ENCODE measurements around the gene TRAF1.

TRAF1 gene

GRCh38 chr9:120950421-120951388 lies 24.1 kb upstream of the TRAF1 start:
- no peak for ATAC-seq (replicated peaks; ENCODE audit: extremely low read depth, poor library complexity, severe bottlenecking)
- no peak for DNase-seq (ENCODE audit: low spot score in 2 of 2)
- Mint-ChIP-seq H3K36me3 (ENCODE audit: insufficient read depth) (no peaks in the 10 kb centered on the region), H3K27me3 (no peaks in the 10 kb centered on the region), H3K4me1 (no peaks in the 10 kb centered on the region), H3K4me3 (no peak overlapping the region), H3K27ac (ENCODE audit: low read depth) (no peak overlapping the region), H3K9me3 (no peaks in the 10 kb centered on the region)

- no peaks in the 10 kb centered on the region for H3K27me3 Mint-ChIP-seq
- no peak overlapping the region for H3K4me3 Mint-ChIP-seq
- no peaks in the 10 kb centered on the region for H3K9me3 Mint-ChIP-seq
- ATAC-seq (replicated peaks; ENCODE audit: extremely low read depth, poor library complexity, severe bottlenecking) = no peak
- H3K36me3 Mint-ChIP-seq (ENCODE audit: insufficient read depth) = no peaks in the 10 kb centered on the region
- no peak overlapping the region for H3K27ac Mint-ChIP-seq (ENCODE audit: low read depth)
- no peak for DNase-seq (ENCODE audit: low spot score in 2 of 2)
- H3K4me1 Mint-ChIP-seq = no peaks in the 10 kb centered on the region
Measured at GRCh38 chr9:120949290-120949689, 22.7 kb upstream of the TRAF1 start.

- Mint-ChIP-seq H3K9me3 (no peaks in the 10 kb centered on the region), H3K27me3 (no peaks in the 10 kb centered on the region), H3K36me3 (ENCODE audit: insufficient read depth) (no peaks in the 10 kb centered on the region), H3K4me3 (no peak overlapping the region), H3K4me1 (no peaks in the 10 kb centered on the region), H3K27ac (ENCODE audit: low read depth) (no peak overlapping the region)
- no peak for ATAC-seq (replicated peaks; ENCODE audit: extremely low read depth, poor library complexity, severe bottlenecking)
- DNase-seq (ENCODE audit: low spot score in 2 of 2) = no peak
Measured at GRCh38 chr9:120948824-120949223, 22.2 kb upstream of the TRAF1 start.

GRCh38 chr9:120947222-120947621 lies 20.6 kb upstream of the TRAF1 start:
- DNase-seq (ENCODE audit: low spot score in 2 of 2) (no peak), ATAC-seq (replicated peaks; ENCODE audit: extremely low read depth, poor library complexity, severe bottlenecking) (no peak)
- Mint-ChIP-seq H3K27me3 (no peaks in the 10 kb centered on the region), H3K4me1 (no peaks in the 10 kb centered on the region), H3K36me3 (ENCODE audit: insufficient read depth) (no peaks in the 10 kb centered on the region), H3K9me3 (no peaks in the 10 kb centered on the region), H3K4me3 (no peak overlapping the region), H3K27ac (ENCODE audit: low read depth) (no peak overlapping the region)

- DNase-seq (ENCODE audit: low spot score in 2 of 2) = no peak
- H3K36me3 Mint-ChIP-seq (ENCODE audit: insufficient read depth) = no peaks in the 10 kb centered on the region
- no peaks in the 10 kb centered on the region for H3K4me1 Mint-ChIP-seq
- H3K27ac Mint-ChIP-seq (ENCODE audit: low read depth) = no peak overlapping the region
- no peak for ATAC-seq (replicated peaks; ENCODE audit: extremely low read depth, poor library complexity, severe bottlenecking)
- no peaks in the 10 kb centered on the region for H3K27me3 Mint-ChIP-seq
- no peaks in the 10 kb centered on the region for H3K9me3 Mint-ChIP-seq
- no peak overlapping the region for H3K4me3 Mint-ChIP-seq
Measured at GRCh38 chr9:120946259-120946658, 19.7 kb upstream of the TRAF1 start.

GRCh38 chr9:120944948-120945347 lies 18.4 kb upstream of the TRAF1 start:
- ATAC-seq (replicated peaks; ENCODE audit: extremely low read depth, poor library complexity, severe bottlenecking) (no peak), DNase-seq (ENCODE audit: low spot score in 2 of 2) (no peak)
- no peaks in the 10 kb centered on the region for H3K27me3 Mint-ChIP-seq
- no peaks in the 10 kb centered on the region for H3K9me3 Mint-ChIP-seq
- H3K4me1 Mint-ChIP-seq = no peaks in the 10 kb centered on the region
- H3K27ac Mint-ChIP-seq (ENCODE audit: low read depth) = no peak overlapping the region
- H3K4me3 Mint-ChIP-seq = no peak overlapping the region
- no peaks in the 10 kb centered on the region for H3K36me3 Mint-ChIP-seq (ENCODE audit: insufficient read depth)

GRCh38 chr9:120944434-120944843 lies 17.8 kb upstream of the TRAF1 start:
- Mint-ChIP-seq H3K9me3 (no peaks in the 10 kb centered on the region), H3K4me3 (no peak overlapping the region), H3K27ac (ENCODE audit: low read depth) (no peak overlapping the region), H3K36me3 (ENCODE audit: insufficient read depth) (no peaks in the 10 kb centered on the region), H3K27me3 (no peaks in the 10 kb centered on the region), H3K4me1 (no peaks in the 10 kb centered on the region)
- DNase-seq (ENCODE audit: low spot score in 2 of 2) = no peak
- ATAC-seq (replicated peaks; ENCODE audit: extremely low read depth, poor library complexity, severe bottlenecking) = no peak

GRCh38 chr9:120942186-120943001 lies 15.8 kb upstream of the TRAF1 start:
- ATAC-seq (replicated peaks; ENCODE audit: extremely low read depth, poor library complexity, severe bottlenecking) = no peak
- H3K4me3 Mint-ChIP-seq = no peak overlapping the region
- H3K4me1 Mint-ChIP-seq = no peaks in the 10 kb centered on the region
- no peaks in the 10 kb centered on the region for H3K36me3 Mint-ChIP-seq (ENCODE audit: insufficient read depth)
- H3K27ac Mint-ChIP-seq (ENCODE audit: low read depth) = no peak overlapping the region
- no peaks in the 10 kb centered on the region for H3K9me3 Mint-ChIP-seq
- no peak for DNase-seq (ENCODE audit: low spot score in 2 of 2)
- no peaks in the 10 kb centered on the region for H3K27me3 Mint-ChIP-seq

- no peak for ATAC-seq (replicated peaks; ENCODE audit: extremely low read depth, poor library complexity, severe bottlenecking)
- no peak overlapping the region for H3K4me3 Mint-ChIP-seq
- H3K27ac Mint-ChIP-seq (ENCODE audit: low read depth) = no peak overlapping the region
- DNase-seq (ENCODE audit: low spot score in 2 of 2) = no peak
- no peaks in the 10 kb centered on the region for H3K27me3 Mint-ChIP-seq
- peaks cover 10% of the 10 kb centered on the region for H3K4me1 Mint-ChIP-seq
- H3K36me3 Mint-ChIP-seq (ENCODE audit: insufficient read depth) = no peaks in the 10 kb centered on the region
- no peaks in the 10 kb centered on the region for H3K9me3 Mint-ChIP-seq
Measured at GRCh38 chr9:120941046-120941770, 14.6 kb upstream of the TRAF1 start.

GRCh38 chr9:120940573-120940972 lies 14.0 kb upstream of the TRAF1 start:
- H3K4me3 Mint-ChIP-seq = no peak overlapping the region

GRCh38 chr9:120938851-120939250 lies 12.3 kb upstream of the TRAF1 start:
- Mint-ChIP-seq H3K4me3 (no peak overlapping the region), H3K27me3 (no peaks in the 10 kb centered on the region), H3K4me1 (peaks cover 30% of the 10 kb centered on the region), H3K36me3 (ENCODE audit: insufficient read depth) (no peaks in the 10 kb centered on the region), H3K27ac (ENCODE audit: low read depth) (no peak overlapping the region), H3K9me3 (no peaks in the 10 kb centered on the region)
- ATAC-seq (replicated peaks; ENCODE audit: extremely low read depth, poor library complexity, severe bottlenecking) (no peak), DNase-seq (ENCODE audit: low spot score in 2 of 2) (no peak)

More at GRCh38 chr9:120940573-120940972, 14.0 kb upstream of the TRAF1 start:
- DNase-seq (ENCODE audit: low spot score in 2 of 2) (no peak), ATAC-seq (replicated peaks; ENCODE audit: extremely low read depth, poor library complexity, severe bottlenecking) (no peak)
- H3K9me3 Mint-ChIP-seq = no peaks in the 10 kb centered on the region
- no peak overlapping the region for H3K27ac Mint-ChIP-seq (ENCODE audit: low read depth)
- no peaks in the 10 kb centered on the region for H3K36me3 Mint-ChIP-seq (ENCODE audit: insufficient read depth)
- H3K27me3 Mint-ChIP-seq = no peaks in the 10 kb centered on the region
- peaks cover 16% of the 10 kb centered on the region for H3K4me1 Mint-ChIP-seq

GRCh38 chr9:120937596-120937995 lies 11.0 kb upstream of the TRAF1 start:
- H3K36me3 Mint-ChIP-seq (ENCODE audit: insufficient read depth) = no peaks in the 10 kb centered on the region
- DNase-seq (ENCODE audit: low spot score in 2 of 2) = no peak

More at GRCh38 chr9:120937596-120937995, 11.0 kb upstream of the TRAF1 start:
- no peaks in the 10 kb centered on the region for H3K27me3 Mint-ChIP-seq
- H3K4me1 Mint-ChIP-seq = peaks cover 38% of the 10 kb centered on the region
- no peak overlapping the region for H3K27ac Mint-ChIP-seq (ENCODE audit: low read depth)
- no peak overlapping the region for H3K4me3 Mint-ChIP-seq
- no peak for ATAC-seq (replicated peaks; ENCODE audit: extremely low read depth, poor library complexity, severe bottlenecking)
- no peaks in the 10 kb centered on the region for H3K9me3 Mint-ChIP-seq

Measured in central memory CD8-positive, alpha-beta T cell (primary cell).